GM21723 (cell line): ENCODE results near the gene FLT1.

ENCODE experiments used
- ATAC-seq: cut with Tn5 transposase; IDR thresholded peaks from one replicate; pipeline ENCODE4 v1.9.1; 2021; ENCODE audit warnings: mild to moderate bottlenecking, moderate library complexity; ENCODE audit not compliant: unreplicated experiment

The FLT1 gene

GRCh38 chr13:28396053-28396452 is 98.9 kb downstream of the FLT1 start:
- no peak for ATAC-seq

- no peak for ATAC-seq
Observed at GRCh38 chr13:28394422-28394821, 100.5 kb downstream of the FLT1 start.

DNA sequence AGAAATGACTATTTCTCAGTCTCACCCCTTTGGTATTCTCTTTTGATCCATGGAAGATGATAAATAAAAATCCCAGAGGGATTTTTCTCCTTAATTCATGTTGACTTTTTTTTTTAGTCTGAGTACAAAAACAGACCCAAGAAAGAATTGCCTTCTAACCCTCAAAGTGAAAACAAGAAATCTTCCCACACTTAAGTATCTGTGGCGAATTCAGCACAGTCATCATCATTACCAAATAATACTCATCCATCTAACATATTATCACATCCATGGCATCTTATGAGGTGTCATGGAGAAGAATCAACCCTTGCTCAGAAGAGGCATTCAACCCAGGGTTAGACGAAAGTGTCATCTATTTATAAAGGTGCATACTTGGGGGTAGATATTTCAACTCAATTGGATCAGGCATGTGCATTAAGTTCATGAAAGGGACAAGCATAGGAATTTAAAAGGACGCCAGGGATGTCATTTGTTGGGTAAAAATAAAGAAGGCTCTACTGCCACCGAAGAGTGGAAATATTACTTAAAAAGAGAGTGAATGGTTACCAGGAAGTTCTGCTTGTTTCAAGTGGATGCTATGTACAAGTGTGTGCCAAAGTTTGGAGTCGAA is 101.9 kb downstream of the FLT1 start:
- no peak for ATAC-seq

GRCh38 chr13:28392428-28392827 is 102.5 kb downstream of the FLT1 start:
- no peak for ATAC-seq

DNA sequence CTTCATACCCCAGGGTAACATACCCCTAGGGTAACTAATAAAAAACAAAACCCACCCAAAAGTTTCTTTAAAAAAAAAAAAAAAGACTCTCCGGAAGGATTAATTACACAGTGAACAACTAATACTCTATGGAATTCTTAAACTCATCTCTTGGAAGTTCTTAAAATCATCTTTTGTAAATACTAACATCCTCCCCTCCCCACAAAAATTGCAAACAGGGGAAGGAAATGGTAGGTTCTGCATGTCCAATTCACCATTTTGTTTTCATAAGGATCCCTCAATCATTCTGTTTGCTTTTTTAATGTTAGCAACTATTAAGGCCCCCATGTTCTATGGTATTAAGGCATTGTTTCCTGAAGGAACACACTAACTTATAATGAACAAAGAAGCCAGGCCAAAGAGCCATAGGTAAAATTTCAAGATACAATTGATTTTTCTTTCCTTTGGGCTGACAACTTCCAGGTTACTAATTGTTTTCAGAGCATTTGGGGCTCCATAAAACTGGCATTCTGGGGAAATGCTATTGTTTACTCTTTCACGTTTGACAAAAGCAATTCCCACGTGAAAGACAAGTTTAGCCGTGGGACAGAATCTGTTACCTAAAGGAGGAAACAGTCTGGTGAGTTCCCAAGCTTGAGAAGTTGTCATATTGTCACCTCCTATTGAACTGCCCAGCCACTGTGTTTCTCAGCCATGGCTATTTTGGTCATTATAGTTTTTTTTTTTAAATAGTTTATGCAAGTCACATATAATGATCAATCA is 107.0 kb downstream of the FLT1 start:
- ATAC-seq: no peak

DNA sequence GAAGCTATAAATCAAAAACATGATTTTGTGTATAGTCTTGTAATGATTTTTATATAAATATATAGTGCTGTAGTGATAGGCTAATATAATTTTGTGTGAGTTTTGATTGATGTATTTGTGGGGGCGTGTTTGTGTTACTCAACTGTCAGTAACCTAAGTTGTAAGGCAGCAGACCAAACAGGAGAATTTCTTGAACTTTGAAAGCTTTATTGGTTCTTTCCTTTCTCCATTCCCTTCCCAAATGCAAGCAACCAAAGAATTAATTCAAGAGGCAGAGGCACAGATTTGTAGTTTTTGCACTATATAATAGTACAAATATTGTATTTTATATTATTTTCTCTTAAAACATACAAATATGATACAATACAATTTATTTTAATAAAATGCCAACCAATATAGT is 109.6 kb downstream of the FLT1 start:
- no peak for ATAC-seq

- ATAC-seq: no peak
Observed at GRCh38 chr13:28384789-28385188, 110.1 kb downstream of the FLT1 start.

GRCh38 chr13:28380319-28380718 is 114.6 kb downstream of the FLT1 start:
- ATAC-seq: no peak

DNA sequence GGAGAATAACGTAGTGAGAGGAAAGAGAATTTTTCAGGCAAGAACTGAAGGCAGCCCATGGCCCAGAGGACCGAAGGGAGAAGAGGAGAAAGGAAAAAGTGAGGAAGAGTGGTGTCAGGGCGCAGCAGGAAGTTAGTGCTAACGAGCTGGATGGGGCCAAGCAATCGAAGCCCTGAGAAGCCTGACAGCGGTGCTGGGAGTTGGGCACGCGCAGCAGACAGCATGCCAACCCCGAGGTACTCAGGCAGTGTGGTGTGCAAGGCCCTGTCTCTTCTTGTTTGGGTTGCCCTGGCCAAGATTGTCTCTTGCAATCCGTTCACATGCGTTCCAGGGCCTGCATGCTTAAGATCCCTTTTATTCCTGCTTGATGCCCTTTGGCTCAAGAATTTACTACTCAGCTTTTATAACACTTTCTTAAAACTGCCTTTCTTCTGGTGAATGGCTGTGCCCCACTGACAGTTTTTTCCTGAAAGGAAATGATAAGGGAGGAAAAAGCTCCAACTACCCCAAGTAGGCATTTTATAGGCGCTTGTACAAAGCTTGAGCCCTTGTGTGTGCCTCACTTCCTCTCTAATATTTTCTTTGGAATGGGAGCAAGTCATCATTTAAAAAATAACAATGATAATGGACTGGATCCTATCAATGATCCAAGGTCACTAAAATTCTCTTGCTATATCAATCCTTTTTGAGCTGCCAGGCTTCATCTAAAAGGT is 115.4 kb downstream of the FLT1 start:
- no peak for ATAC-seq

DNA sequence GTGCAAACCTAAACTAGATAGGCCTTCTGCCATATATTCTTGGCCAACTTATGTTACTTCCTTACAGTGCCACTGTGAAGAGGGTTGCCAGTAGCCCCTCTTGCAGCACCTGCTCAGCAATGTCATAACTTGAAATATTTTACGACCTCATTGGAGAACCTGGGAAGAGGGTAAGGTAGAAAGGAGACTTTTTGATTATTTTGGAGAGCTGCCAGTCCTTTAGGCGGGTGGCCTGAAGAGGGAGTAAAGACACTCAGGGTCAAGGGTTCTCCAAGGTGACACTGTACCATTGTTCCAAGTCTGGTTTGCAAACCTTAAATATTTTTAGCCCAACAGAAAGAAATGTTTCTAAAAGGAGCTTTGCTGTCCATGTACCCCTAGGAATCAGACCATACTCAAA is 118.3 kb downstream of the FLT1 start:
- no peak for ATAC-seq

DNA sequence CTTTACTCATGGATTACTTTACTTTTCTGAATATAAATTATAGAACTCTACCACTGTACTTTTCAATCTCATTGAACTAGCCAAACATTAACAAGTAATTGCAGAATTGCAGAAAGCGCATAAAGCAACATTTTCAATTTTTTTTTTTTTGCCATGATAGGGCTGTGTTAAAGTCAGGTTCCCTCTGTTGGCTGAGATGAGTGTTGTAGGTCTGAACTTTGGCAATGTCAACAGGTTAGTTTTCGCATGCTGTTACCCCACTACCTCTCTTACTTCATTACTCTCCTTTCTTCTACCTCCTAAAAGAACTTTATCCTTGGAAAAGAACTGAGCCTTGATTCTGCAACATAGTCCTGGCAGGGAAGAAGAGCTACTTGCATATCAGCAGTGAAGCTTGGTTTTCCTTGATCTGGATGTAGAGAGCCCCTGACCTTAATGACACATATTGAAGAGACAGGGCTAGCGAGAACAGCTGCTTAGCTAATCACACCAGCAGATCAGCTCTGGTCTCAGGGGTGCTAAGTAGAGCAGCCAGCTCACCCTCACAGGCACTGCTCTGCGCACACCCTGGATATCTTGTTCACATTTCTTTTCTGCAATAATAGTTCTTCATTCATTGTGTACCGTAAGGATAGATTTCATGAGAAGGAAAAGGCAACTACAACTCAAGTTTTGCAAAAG is 119.5 kb downstream of the FLT1 start:
- no peak for ATAC-seq

GRCh38 chr13:28373810-28374209 is 121.1 kb downstream of the FLT1 start:
- no peak for ATAC-seq

DNA sequence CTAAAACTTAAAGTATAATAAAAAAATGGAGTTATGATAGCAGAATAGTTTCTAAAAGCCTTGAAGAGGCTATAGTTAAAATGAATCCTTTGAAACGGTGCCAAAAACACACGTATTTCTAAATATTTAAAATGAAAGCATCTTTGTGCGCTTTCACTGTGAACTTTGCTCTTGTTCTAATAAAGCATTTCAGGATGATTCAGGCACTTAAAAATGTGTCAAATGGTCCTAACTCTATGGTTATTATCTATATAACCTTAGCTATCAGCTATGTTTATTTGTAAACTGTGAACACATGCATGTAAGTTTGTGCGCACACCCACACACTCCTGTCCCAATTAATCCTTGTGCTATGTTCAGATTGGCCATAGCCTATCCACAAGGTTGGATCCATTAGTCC is 124.5 kb downstream of the FLT1 start:
- no peak for ATAC-seq

- no peak for ATAC-seq
Observed at GRCh38 chr13:28358708-28359107, 136.2 kb downstream of the FLT1 start.

GRCh38 chr13:28357911-28358433 is 137.0 kb downstream of the FLT1 start:
- no peak for ATAC-seq

GRCh38 chr13:28357247-28357825 is 137.6 kb downstream of the FLT1 start:
- ATAC-seq: no peak

GRCh38 chr13:28356561-28357021 is 138.3 kb downstream of the FLT1 start:
- no peak for ATAC-seq

DNA sequence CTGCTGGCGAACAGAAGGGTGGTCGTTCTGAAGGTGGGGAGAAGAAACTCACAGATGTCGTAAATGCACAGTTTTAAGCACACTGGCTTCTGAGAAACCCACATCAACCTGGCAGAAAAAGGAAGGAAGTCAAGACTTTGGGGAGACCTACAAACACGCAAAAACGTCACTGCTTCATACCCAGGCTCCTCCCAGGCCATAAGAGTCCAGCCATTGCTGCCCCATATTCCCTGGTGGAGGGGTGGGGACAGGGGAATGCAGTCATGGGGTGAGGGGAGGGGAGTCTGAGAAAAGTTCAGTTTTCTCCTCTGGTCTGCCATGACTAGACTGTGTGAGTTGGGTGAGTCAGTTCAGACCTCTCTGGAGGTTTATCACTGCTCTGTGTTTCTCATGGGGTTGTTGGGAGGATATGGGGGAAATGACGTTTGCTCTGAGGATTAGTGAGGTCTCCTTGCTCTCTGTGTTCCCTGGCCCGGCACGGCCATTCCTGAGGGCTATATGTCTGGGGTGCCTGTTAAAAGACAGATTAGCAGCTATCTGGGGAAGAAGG is 139.0 kb downstream of the FLT1 start:
- no peak for ATAC-seq

DNA sequence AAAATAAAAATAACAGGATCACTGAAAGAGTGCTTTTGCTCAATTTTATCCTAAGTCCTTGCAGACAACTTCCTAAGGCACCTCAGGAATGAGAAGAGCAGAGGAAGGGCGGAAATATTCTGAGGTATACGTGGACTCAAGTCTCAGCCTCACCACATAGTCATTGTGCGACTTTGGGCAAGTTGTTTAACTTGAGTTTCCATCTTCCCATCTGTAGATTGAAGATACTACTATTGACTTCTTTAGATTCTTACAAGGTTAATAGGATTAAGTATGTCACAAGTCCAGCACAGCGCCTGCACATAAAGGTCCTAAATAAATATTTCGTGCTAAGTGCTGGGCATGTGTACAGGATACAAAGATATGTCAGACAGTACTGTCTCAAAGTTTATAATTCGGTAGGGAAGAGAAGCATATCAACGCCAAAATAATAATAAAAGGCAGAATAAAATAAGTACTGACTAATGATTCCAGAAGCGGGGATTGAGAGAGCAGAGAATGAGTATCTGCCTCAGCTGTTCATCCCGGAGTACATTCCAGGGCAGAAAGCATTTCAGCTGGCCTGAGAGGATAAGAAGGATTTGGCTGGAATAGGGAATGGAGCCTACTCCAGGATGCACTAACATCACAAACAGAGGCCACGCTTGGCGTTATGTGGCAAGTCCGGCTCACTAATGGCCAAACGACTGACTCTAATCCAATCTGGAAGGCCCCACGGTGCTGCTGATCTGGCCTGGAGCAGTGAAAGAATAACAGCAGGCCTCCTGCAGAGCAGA is 139.7 kb downstream of the FLT1 start:
- ATAC-seq: no peak

DNA sequence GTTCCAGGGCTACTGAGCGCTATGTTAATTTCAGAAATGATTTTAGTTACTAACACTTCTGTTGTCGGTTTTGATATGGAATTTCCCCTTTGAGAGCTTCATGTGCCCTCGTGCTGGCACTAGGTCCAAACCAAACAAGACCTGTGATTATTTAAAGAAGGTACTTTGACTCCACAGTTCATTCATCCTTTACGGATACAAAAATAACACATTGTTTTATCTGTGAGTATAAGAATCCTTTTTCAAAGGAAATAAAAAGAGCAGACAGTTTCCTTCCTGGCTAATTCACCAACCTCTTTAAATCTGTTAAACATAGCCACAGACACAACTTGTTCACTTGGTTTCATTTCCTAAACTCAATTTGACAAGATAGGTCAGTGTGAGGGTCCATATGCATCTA is 141.2 kb downstream of the FLT1 start:
- no peak for ATAC-seq
